SK-N-SH treated with all-trans-retinoic acid at 6 μM for 48 hours (cell line): Measurements from ENCODE around the gene SMIM13.

Experiments
- ATAC-seq: fragments of 200-7000 bp; cut with Tn5 transposase; 3 replicates; pipeline ENCODE4 v1.9.1; 2020; ENCODE audit warnings: mild to moderate bottlenecking, moderate library complexity
- ARNTL ChIP-seq: fragments of 450-650 bp; formaldehyde crosslinking; IDR thresholded peaks from 2 replicates; pipeline ENCODE4 v1.5.0; 2020; ENCODE audit warnings: low read depth, mild to moderate bottlenecking, moderate library complexity, borderline replicate concordance
- BACH2 ChIP-seq: fragments of 250-450 bp; sonication (Bioruptor Pico); IDR thresholded peaks from 2 replicates; pipeline ENCODE4 v1.9.0; 2021; ENCODE audit warnings: mild to moderate bottlenecking, borderline replicate concordance
- CREB5 ChIP-seq: fragments of 250-450 bp; sonication (Bioruptor Pico); IDR thresholded peaks from 2 replicates; pipeline ENCODE4 v1.5.1; 2020; ENCODE audit warnings: low read depth, mild to moderate bottlenecking, moderate library complexity
- CSDC2 ChIP-seq: fragments of 250-450 bp; sonication (Bioruptor Pico); IDR thresholded peaks from 2 replicates; pipeline ENCODE4 v1.5.0; 2020; ENCODE audit warnings: mild to moderate bottlenecking, moderate library complexity
- CSRNP3 ChIP-seq: fragments of 250-450 bp; sonication (Bioruptor Pico); IDR thresholded peaks from 2 replicates; pipeline ENCODE4 v1.5.1; 2021; ENCODE audit warnings: mild to moderate bottlenecking, moderate library complexity
- ESRRG ChIP-seq: fragments of 250-450 bp; sonication (Bioruptor Pico); IDR thresholded peaks from 2 replicates; pipeline ENCODE4 v1.6.1; 2021; ENCODE audit warnings: mild to moderate bottlenecking
- GLIS3 ChIP-seq: fragments of 250-450 bp; sonication (Bioruptor Pico); IDR thresholded peaks from 2 replicates; pipeline ENCODE4 v1.5.0; 2020; ENCODE audit warnings: mild to moderate bottlenecking, moderate library complexity
- ISL1 ChIP-seq: fragments of 250-450 bp; sonication (Bioruptor Pico); IDR thresholded peaks from 2 replicates; pipeline ENCODE4 v2.1.2; 2022; ENCODE audit warnings: mild to moderate bottlenecking, moderate library complexity
- PPARA ChIP-seq: fragments of 250-450 bp; sonication (Bioruptor Pico); IDR thresholded peaks from 2 replicates; pipeline ENCODE4 v1.5.0; 2020; ENCODE audit warnings: mild to moderate bottlenecking, borderline replicate concordance
- RARB ChIP-seq: fragments of 250-450 bp; sonication (Bioruptor Pico); IDR thresholded peaks from 2 replicates; pipeline ENCODE4 v1.8.0; 2021; ENCODE audit warnings: mild to moderate bottlenecking, moderate library complexity
- SNAI2 ChIP-seq: fragments of 250-450 bp; sonication (Bioruptor Pico); IDR thresholded peaks from 2 replicates; pipeline ENCODE4 v1.5.0; 2020; ENCODE audit warnings: mild to moderate bottlenecking, moderate library complexity
- TCF4 ChIP-seq: fragments of 250-450 bp; sonication (Bioruptor Pico); IDR thresholded peaks from 2 replicates; pipeline ENCODE4 v1.8.0; 2021; ENCODE audit warnings: mild to moderate bottlenecking, moderate library complexity, borderline replicate concordance
- TOX ChIP-seq: fragments of 250-450 bp; sonication (Bioruptor Pico); IDR thresholded peaks from 2 replicates; pipeline ENCODE4 v1.8.0; 2021; ENCODE audit warnings: mild to moderate bottlenecking, moderate library complexity, borderline replicate concordance
- TSHZ2 ChIP-seq: fragments of 250-450 bp; sonication (Bioruptor Pico); IDR thresholded peaks from 2 replicates; pipeline ENCODE4 v1.5.0; 2020; ENCODE audit warnings: mild to moderate bottlenecking, moderate library complexity
- ZFP3 ChIP-seq: fragments of 250-450 bp; sonication (Bioruptor Pico); IDR thresholded peaks from 2 replicates; pipeline ENCODE4 v1.5.0; 2020; ENCODE audit warnings: mild to moderate bottlenecking, moderate library complexity
- ZFP30 ChIP-seq: fragments of 450-650 bp; formaldehyde crosslinking; IDR thresholded peaks from 2 replicates; pipeline ENCODE4 v1.5.0; 2022; ENCODE audit warnings: mild to moderate bottlenecking, moderate library complexity
- ZNF70 ChIP-seq: fragments of 450-650 bp; formaldehyde crosslinking; IDR thresholded peaks from 2 replicates; pipeline ENCODE4 v1.5.0; 2020; ENCODE audit warnings: mild to moderate bottlenecking, moderate library complexity
- ZNF8 ChIP-seq: fragments of 450-650 bp; formaldehyde crosslinking; IDR thresholded peaks from 2 replicates; pipeline ENCODE4 v1.5.0; 2020; ENCODE audit warnings: mild to moderate bottlenecking, moderate library complexity
- TF ChIP-seq, protein P1 (sequence below): fragments of 250-450 bp; sonication (Bioruptor Pico); IDR thresholded peaks from 2 replicates; pipeline ENCODE4 v1.8.0; 2021; ENCODE audit warnings: low read depth, mild to moderate bottlenecking, moderate library complexity, borderline replicate concordance
- TF ChIP-seq, protein P2 (sequence below): fragments of 250-450 bp; sonication (Bioruptor Pico); IDR thresholded peaks from 2 replicates; pipeline ENCODE4 v1.8.0; 2020; ENCODE audit warnings: mild to moderate bottlenecking, moderate library complexity, borderline replicate concordance

The SMIM13 gene

DNA sequence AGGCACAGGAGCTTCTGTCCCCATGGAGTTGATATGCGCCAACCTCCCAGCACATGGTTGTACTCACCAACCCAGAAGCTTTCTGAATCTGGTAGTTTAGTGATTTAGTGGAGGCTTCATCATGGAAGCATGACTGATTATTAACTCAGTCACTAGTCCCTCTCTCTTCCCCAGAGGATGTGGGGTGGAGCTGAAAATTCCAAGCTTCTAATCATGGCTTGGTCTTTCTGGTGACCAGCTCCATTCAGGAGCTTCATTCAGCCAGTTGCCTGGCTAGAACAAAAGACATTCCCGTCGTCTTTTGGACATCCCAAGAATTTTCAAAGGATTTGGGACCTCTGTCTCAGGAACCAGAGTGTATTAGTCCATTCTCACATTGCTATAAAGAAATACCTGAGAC lies 13.3 kb upstream of the SMIM13 start (continued):
- TF ChIP-seq CREB5 (CRISPR knock-in tag), result no peak

DNA sequence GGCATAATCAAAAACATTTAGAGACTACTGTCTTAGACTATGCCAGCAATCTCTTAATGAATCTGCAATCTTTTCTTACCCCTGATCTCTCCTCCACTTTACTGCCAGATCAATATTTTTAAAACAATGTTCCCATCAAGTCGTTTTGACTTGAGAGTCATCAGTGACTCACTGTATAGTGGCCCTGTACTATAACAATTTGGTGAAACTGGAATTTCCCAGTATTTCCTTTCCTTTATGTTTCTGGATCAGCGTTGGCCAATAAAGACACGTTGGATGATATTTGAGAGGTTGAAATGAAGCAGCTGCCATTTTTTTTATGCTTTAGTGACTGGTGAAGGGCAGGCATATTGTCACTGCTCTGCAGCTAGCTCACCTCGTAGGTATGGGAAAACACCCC lies 10.1 kb upstream of the SMIM13 start:
- TF ChIP-seq SNAI2 (no peak), RARB (CRISPR knock-in tag) (no peak), BACH2 (CRISPR knock-in tag) (no peak), CREB5 (CRISPR knock-in tag) (no peak), ARNTL (CRISPR knock-in tag) (no peak), ZFP3 (CRISPR knock-in tag) (no peak), ZNF8 (no peak), ESRRG (no peak), ISL1 (CRISPR knock-in tag) (no peak), CSDC2 (no peak), ZNF70 (CRISPR knock-in tag) (no peak), CSRNP3 (CRISPR knock-in tag) (no peak), GLIS3 (CRISPR knock-in tag) (no peak), TOX (CRISPR knock-in tag) (no peak)
- TF ChIP-seq, protein P1, sequence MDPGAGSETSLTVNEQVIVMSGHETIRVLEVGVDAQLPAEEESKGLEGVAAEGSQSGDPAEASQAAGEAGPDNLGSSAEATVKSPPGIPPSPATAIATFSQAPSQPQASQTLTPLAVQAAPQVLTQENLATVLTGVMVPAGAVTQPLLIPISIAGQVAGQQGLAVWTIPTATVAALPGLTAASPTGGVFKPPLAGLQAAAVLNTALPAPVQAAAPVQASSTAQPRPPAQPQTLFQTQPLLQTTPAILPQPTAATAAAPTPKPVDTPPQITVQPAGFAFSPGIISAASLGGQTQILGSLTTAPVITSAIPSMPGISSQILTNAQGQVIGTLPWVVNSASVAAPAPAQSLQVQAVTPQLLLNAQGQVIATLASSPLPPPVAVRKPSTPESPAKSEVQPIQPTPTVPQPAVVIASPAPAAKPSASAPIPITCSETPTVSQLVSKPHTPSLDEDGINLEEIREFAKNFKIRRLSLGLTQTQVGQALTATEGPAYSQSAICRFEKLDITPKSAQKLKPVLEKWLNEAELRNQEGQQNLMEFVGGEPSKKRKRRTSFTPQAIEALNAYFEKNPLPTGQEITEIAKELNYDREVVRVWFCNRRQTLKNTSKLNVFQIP (CRISPR knock-in tag), result no peak
- TF ChIP-seq, protein P2, sequence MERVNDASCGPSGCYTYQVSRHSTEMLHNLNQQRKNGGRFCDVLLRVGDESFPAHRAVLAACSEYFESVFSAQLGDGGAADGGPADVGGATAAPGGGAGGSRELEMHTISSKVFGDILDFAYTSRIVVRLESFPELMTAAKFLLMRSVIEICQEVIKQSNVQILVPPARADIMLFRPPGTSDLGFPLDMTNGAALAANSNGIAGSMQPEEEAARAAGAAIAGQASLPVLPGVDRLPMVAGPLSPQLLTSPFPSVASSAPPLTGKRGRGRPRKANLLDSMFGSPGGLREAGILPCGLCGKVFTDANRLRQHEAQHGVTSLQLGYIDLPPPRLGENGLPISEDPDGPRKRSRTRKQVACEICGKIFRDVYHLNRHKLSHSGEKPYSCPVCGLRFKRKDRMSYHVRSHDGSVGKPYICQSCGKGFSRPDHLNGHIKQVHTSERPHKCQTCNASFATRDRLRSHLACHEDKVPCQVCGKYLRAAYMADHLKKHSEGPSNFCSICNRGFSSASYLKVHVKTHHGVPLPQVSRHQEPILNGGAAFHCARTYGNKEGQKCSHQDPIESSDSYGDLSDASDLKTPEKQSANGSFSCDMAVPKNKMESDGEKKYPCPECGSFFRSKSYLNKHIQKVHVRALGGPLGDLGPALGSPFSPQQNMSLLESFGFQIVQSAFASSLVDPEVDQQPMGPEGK, result no peak
- TF ChIP-seq, all 23 proteins: peak for 0
- no peak for ATAC-seq

- no peak for TF ChIP-seq TCF4 (CRISPR knock-in tag)
- no peak for TF ChIP-seq SNAI2
- TF ChIP-seq PPARA (CRISPR knock-in tag), result no peak
- TF ChIP-seq ZFP30 (CRISPR knock-in tag), result no peak
- TF ChIP-seq ESRRG, result no peak
- TF ChIP-seq TSHZ2 (CRISPR knock-in tag), result no peak
- no peak for TF ChIP-seq BACH2 (CRISPR knock-in tag)
- no peak for TF ChIP-seq ZFP3 (CRISPR knock-in tag)
- no peak for TF ChIP-seq GLIS3 (CRISPR knock-in tag)
- no peak for TF ChIP-seq CREB5 (CRISPR knock-in tag)
- TF ChIP-seq, protein P2, result no peak
- TF ChIP-seq ARNTL (CRISPR knock-in tag), result no peak
- TF ChIP-seq CSRNP3 (CRISPR knock-in tag), result no peak
- TF ChIP-seq, all 23 proteins: peak for 0
- no peak for ATAC-seq
Measured at GRCh38 chr6:11083956-11084355, 9.7 kb upstream of the SMIM13 start.
